ENCODE measurements around the gene DOCK7.
A peak's percentile ranks its signal among the peaks of the same experiment; 100 is the strongest.
"Not testable (repeated sequence)": the region's sequence is repeated elsewhere in the genome, so short reads cannot be mapped to it uniquely, and the experiment has no call there.

The DOCK7 gene

GRCh38 chr1:62608905-62609304 is 79.3 kb downstream of the DOCK7 start:
- DNase-seq = no peak

- DNase-seq = no peak
Measured at GRCh38 chr1:62601457-62601856, 86.7 kb downstream of the DOCK7 start.

DNA sequence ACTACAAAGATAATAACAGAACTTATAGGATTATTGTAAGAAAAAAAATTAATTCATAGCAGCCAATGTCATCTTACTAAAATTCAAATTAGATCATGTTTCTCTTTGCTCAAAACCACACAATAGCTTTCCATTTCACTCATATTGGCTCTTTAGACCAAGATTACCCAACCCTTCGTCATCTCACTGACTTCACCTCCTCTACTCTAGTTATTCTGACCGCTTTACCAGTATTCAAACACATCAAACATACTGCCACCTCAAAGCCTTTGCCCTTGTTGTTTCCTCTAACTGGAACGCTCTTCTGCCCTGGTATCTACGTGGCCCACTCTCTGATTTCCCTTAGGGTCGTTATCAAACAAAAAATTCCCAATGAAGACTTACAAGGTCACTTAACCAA is 89.1 kb downstream of the DOCK7 start:
- peak in 1 of 5 donors; percentile 1 for DNase-seq

GRCh38 chr1:62597281-62597680 is 90.9 kb downstream of the DOCK7 start, which contains the start of gene ANGPTL3:
TSS of gene ANGPTL3 (plus strand) at chr1:62597520. CDS start at chr1:62597567, 47 bp downstream.
- DNase-seq = no peak

DNA sequence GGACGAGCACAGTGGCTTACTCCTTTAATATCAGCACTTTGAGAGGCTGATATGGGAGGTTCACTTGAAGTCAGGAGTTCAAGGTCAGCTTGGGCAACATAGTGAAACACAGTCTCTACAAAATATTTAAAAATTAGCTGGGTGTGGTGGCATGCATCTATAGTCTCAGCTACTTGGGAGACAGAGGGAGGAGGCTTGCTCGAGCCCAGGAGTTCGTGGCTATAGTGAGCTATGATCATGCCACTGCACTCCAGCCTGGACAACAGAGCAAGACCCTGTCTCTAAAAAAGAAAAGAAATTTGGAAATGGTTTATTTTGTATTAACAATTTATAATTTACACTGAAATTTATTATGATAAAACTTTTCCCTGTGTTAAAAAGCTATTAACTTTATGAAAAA is 92.5 kb downstream of the DOCK7 start:
- DNase-seq = no peak

GRCh38 chr1:62593825-62594394 is 94.3 kb downstream of the DOCK7 start:
- DNase-seq = no peak

- DNase-seq = no peak
Measured at GRCh38 chr1:62590970-62591368, 97.2 kb downstream of the DOCK7 start.

DNA sequence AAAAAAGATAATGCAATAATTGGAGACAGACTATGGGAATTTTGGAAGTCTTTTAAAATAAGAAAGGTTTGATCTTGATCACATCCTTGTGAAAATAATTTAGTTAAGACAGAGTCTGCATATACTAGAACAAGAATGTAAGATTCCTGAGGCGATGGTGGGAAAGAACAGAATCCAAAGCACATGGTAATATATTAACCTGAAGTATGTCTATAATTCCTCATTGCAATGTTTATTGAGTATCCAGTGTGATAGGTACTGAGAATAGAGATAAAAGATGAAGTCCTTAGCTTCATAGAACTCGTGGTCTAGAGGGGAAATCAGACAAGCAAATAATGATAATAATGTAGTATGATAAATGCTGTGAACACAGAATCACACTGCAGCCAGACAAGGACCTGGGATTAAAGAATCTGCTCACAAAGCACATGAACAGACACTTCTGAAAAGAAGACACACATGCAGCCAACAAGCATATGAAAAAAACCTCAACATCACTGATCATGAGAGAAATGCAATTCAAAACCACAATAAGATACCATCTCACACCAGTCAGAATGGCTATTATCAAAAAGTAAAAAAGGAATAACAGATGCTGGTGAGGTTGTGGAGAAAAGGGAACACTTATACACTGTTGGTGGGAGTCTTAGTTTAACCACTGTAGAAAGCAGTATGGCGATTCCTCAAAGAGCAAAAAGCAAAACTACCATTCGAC is 97.8 kb downstream of the DOCK7 start:
- DNase-seq = no peak

GRCh38 chr1:62589321-62589720 is 98.9 kb downstream of the DOCK7 start:
- DNase-seq = no peak

DNA sequence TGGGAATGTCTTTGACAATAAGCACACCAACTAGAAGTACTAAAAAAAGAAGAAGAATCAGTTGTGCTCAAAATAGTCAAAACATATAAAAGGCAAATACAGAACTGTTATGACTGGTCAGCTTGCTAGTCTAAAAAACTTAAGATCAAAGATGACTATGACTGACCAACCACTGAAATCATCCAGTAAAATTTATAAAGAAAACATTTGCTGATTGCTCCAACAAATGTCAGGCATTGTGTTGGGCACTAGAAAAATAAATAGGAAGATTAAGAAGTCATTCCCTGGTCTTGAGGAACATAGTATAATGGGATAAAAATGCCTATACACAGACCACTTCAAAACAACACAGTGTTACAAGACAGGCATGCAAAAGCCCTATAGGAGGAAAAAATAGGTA is 100.2 kb downstream of the DOCK7 start:
- DNase-seq = no peak

- DNase-seq = no peak
Measured at GRCh38 chr1:62585469-62586155, 102.6 kb downstream of the DOCK7 start.

DNA sequence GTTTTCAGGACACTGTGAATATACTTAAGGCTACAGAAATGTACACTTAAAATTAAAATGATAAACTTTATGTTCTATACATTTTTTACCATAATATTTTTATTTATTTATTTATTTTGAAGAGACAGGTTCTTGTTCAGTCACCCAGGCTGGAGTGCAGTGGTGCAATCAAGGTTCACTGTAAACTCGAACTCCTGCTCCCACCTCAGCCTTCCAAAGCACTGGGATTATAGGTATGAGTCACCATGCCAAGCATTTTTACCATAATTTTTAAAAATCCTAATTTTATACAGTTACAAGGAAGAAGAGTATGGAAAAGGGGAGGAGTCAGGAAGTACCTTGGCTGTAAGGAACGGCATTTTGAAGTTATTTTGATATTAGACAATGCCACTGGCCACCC is 114.5 kb downstream of the DOCK7 start:
- DNase-seq = no peak

- DNase-seq = no peak
Measured at GRCh38 chr1:62572476-62572875, 115.7 kb downstream of the DOCK7 start.

DNA sequence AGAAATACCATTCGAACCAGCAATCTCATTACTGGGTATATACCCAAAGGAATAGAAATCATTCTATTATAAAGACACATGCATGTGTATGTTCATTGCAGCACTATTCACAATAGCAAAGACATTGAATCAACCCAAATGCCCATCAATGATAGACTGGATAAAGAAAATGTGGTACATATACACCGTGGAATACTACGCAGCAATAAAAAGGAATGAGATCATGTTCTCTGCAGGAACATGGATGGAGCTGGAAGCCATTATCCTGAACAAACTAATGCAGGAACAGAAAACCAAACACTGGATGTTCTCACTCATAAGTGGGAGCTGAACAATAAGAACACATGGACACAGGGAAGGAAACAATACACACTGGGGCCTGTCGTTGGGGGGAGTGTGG is 116.7 kb downstream of the DOCK7 start:
- not testable (repeated sequence) for DNase-seq

DNA sequence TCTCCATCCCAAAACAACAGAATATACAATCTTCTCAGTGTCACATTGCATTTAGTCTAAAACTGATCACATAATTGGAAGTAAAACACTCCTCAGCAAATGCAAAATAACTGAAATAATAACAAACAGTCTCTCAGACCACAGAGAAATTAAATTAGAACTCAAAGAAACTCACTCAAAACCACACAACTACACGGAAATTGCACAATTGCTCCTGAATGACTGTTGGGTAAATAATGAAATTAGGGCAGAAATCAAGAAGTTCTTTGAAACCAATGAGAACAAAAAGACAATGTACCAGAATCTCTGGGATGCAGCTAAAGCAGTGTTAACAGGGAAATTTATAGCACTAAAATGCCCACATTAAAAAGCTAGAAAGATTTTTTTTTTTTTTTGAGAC is 120.3 kb downstream of the DOCK7 start:
- DNase-seq = not testable (repeated sequence)

GRCh38 chr1:62567182-62567581 is 121.0 kb downstream of the DOCK7 start:
- not testable (repeated sequence) for DNase-seq

- DNase-seq = no peak
Measured at GRCh38 chr1:62561306-62561705, 126.9 kb downstream of the DOCK7 start.

DNA sequence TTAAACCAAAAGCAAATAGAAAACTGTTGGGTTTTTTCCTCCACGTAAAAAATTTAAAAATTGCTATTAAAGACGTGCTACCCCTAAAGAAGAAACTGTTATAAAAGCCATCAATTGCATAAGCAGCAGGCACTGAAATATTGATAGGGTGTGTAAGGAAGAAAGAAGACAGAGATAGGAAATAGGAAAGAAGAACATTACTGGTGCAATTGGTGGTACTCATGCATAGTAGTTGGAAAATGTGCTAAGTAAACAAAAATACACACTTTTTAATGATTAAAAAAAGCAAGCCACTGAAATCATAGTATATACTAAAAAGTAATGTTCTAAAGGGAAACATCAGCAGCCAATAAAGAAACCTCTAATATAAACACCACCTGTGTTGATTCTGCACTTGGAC is 143.6 kb downstream of the DOCK7 start:
- DNase-seq = no peak

GRCh38 chr1:62541048-62541447 is 147.1 kb downstream of the DOCK7 start:
- no peak for DNase-seq

GRCh38 chr1:62539028-62539447 is 149.1 kb downstream of the DOCK7 start:
- DNase-seq = no peak

DNA sequence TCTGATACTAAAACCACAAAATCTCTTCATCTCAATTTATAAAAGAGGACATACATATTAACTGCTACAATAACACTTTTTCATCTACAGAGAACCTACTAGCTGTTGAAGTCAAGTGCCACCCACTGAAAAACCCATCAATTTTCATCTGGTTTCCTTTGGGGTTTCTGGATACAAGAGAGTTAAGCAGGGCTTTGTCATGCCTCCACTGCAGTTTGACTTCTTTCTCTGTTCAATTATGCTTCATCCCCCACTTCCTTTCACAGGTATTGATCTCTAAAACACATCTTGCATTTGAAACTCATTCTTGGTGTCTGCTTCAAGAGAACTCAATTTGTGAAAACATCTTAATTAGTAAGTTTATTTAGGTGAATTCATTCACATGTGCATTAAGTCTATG is 151.3 kb downstream of the DOCK7 start:
- DNase-seq = no peak

GRCh38 chr1:62530516-62531154 is 157.6 kb downstream of the DOCK7 start:
- no peak for DNase-seq

- DNase-seq = no peak
Measured at GRCh38 chr1:62529227-62529626, 159.0 kb downstream of the DOCK7 start.

- DNase-seq = no peak
Measured at GRCh38 chr1:62528015-62528414, 160.2 kb downstream of the DOCK7 start.

Measured in T-helper 1 cell (primary cell).